Measurements from ENCODE around the gene ATP1B3.
A peak's percentile ranks its signal among the peaks of the same experiment; 100 is the strongest.
"Not testable (repeated sequence)": the region's sequence is repeated elsewhere in the genome, so short reads cannot be mapped to it uniquely, and the experiment has no call there.

The ATP1B3 gene

DNA sequence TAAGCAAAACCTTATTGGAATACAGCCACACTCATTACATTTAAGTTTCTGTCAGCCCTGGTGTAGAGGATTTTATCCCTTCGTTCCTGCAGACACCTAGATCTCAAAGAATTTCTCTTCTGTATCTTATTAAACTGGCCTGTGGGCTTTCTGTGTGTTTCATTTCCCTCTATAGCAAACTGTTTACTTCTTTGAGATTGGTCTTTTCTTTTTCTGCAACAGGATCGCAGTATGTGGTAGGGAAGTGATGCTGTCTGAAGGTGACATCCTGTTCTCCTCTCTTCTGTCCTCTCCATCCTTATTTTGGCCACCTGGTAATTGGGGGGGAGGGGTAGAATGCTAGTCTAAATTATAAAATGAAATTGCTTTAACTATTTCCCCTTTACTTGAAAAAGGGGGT, 25.5 kb downstream of the ATP1B3 start:
- no peak for TF ChIP-seq POLR2A (IDR thresholded peaks at IDR 0.05; ENCODE audit: low read length)
- no peak for TF ChIP-seq GATA1 (IDR thresholded peaks at IDR 0.05; ENCODE audit: low read depth, low read length)
- no peak for DNase-seq

DNA sequence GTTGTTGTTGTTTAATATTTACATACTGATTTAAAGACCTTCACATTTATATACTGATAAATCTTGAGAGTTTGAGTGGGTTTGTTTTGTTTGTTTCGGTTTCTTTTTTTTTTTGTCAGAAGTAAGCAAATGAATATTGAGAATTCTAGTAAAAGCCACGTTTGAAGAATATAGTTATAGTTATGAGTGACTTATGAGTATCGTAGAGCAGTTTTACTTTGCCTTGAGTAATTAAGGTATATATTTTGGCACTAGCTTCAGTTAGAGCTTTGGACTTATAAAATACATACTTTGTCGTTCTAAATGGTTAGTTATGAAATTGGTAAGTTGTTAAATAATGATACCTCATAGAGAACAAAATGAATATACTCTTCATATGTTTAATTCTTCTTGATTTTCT, 27.8 kb downstream of the ATP1B3 start:
- no peak for DNase-seq
- TF ChIP-seq GATA1 (IDR thresholded peaks at IDR 0.05; ENCODE audit: low read depth, low read length) (no peak), POLR2A (IDR thresholded peaks at IDR 0.05; ENCODE audit: low read length) (no peak)

DNA sequence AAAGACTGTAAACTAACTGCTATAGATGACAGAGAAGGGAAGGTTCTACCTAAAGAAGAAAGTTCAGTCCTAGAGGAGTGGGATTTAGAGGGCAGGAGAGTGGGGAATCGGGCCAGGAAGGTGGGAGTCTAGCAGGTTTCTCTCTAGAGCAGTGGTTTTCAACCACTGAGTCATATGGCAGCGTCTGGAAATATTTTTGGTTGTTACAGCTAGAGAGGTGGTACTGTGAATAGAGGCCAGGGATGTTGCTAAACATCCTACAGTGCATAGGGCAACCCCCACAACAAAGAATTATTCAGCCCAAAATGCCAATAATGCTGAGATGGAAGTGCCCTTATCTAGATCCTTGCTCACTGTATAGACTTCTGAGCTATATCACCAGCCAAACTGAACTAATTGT, 28.7 kb downstream of the ATP1B3 start:
- no peak for DNase-seq
- no peak for TF ChIP-seq POLR2A (IDR thresholded peaks at IDR 0.05; ENCODE audit: low read length)
- TF ChIP-seq GATA1 (IDR thresholded peaks at IDR 0.05; ENCODE audit: low read depth, low read length) = no peak

DNA sequence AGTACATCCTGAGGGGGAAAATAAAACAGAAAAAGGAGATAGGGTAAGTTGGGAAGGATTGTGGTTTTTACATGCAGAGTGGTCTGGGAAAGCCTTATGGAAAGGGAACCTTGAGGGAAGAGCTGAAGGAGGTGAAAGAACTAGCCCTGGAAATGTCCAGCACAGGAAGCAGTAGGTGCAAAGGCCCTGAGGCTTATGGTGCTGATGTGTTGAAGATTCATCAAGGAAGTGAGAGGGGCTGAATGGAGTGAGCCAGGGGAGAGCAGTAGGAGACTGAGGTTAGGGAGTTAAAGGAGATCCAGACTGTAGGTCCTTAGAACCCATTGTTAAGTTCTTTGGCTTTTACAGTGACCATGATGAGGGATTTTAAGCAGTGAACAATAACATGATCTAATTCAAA, 33.0 kb downstream of the ATP1B3 start:
- DNase-seq = no peak
- no peak for TF ChIP-seq POLR2A (IDR thresholded peaks at IDR 0.05; ENCODE audit: low read length)
- no peak for TF ChIP-seq GATA1 (IDR thresholded peaks at IDR 0.05; ENCODE audit: low read depth, low read length)

DNA sequence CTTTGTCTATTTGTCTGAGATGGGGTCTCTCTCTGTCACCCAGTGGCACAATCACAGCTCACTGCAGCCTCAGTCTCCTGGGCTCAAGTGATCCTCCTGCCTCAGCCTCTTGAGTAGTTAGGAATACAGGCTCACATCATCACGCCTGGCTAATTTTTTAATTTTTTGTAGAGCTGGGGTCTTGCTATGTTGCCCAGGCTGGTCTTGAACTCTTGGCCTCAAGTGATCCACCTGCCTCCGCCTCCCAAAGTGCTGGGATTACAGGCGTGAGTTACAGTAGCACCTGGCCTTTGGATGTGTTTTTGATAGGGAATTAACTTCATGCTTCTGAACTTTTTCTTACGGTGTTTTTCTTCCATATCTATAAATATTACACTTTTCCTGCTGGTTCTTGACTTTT, 33.5 kb downstream of the ATP1B3 start:
- not testable (repeated sequence) for DNase-seq

DNA sequence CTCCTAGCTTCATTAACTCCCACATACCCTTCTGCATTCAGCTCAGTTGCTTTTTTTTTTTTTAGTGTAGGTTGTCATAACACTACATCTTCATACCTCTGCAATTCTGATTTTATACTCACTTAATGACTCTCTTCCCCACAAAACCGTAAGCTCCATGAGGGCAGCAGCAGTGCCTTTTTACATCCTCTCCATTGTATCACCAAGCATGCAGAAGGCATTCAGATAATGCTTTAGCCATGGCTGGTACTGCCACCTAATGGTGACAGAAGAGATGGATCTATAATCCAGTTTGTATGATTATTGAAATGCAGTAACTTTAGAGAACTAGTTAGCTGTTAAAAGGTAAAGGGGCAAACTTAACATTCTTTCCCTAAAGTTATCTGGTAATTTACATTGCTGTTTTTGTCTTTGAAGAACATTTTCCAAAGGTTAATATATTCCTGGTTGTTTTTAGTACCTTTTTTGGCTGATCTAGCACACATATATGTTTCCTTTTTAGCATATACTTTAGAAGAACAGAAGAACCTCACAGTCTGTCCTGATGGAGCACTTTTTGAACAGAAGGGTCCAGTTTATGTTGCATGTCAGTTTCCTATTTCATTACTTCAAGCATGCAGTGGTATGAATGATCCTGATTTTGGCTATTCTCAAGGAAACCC, 36.8 kb downstream of the ATP1B3 start:
- TF ChIP-seq POLR2A (IDR thresholded peaks at IDR 0.05; ENCODE audit: low read length) (no peak), GATA1 (IDR thresholded peaks at IDR 0.05; ENCODE audit: low read depth, low read length) (no peak)
- DNase-seq = peak; percentile 80 to 84

DNA sequence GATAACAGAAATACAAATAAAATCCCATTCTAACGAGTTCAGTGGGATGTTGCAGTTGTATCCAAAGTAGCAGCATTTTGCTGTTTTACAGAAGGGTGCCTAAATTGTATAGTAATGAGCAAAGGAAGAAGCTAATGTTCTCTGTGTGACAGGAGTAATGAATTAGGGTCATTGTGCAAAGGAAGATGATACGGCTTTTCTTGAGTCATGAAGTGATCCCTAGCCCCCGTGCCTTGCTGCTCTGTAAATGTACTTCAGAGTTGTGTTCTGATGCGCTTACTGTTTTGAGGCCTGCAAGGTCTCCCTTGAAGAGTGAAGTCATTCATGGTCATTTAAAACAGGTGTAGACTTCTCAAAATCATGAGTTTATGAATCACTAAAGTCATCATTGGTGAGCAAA, 37.9 kb downstream of the ATP1B3 start:
- no peak for DNase-seq
- TF ChIP-seq POLR2A (IDR thresholded peaks at IDR 0.05; ENCODE audit: low read length) (no peak), GATA1 (IDR thresholded peaks at IDR 0.05; ENCODE audit: low read depth, low read length) (no peak)

DNA sequence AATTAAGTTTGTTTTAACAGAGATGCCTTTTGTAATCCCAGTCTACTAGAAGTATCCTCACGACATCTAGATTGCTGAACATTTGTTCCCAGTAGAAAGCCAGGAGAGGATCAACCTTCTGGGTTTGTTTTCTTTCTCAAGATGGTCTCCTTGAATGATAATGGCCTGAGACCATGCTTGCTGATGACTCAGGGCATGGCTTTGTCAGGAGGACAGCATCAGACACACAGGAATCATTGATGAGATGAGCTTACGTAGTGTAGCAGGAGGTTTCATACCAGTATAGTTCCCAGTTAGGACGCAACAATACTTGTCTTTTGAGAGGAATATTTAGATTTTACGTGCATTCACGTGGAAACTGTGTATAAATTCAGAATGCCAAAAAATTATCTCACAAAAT, 38.6 kb downstream of the ATP1B3 start:
- DNase-seq = no peak
- no peak for TF ChIP-seq POLR2A (IDR thresholded peaks at IDR 0.05; ENCODE audit: low read length)
- TF ChIP-seq GATA1 (IDR thresholded peaks at IDR 0.05; ENCODE audit: low read depth, low read length) = no peak

DNA sequence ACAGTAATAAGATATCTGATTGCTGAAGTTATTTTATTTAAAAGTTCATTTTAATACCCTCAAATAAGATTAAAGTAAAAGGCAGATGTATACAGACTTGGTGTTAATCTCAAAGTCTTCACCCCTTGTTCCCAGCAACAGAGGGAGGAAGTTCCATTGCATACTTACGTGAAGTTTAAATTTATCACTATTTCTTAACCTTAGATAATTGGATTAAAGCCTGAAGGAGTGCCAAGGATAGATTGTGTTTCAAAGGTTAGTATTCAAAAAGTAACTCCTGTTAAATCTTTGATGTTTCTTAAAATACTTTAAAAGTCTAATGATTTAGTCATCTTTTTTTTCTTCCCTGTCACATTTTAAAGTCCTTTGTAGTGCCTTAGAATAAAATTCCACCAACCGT, 39.3 kb downstream of the ATP1B3 start:
- no peak for DNase-seq
- no peak for TF ChIP-seq POLR2A (IDR thresholded peaks at IDR 0.05; ENCODE audit: low read length)
- no peak for TF ChIP-seq GATA1 (IDR thresholded peaks at IDR 0.05; ENCODE audit: low read depth, low read length)

DNA sequence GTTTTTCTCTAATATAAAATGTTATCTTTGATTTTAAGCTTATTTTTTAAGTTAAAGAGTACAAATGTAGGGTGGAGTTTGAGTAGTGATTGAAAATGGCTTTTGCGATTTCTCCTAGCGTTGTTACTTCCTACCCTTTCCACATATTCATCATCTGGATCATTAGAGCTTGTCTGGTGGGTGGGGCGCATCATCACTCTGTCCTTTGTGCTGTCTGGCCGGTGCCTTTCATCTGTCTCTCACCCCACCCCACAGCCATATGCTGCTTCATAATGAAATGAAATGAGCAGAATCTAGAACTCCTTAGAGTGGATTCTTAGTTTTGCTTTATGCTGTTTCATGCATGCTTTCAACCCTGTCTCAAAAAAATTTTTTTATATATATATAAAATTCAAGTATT, 44.3 kb downstream of the ATP1B3 start:
- TF ChIP-seq POLR2A (IDR thresholded peaks at IDR 0.05; ENCODE audit: low read length) = no peak
- no peak for TF ChIP-seq GATA1 (IDR thresholded peaks at IDR 0.05; ENCODE audit: low read depth, low read length)
- no peak for DNase-seq

DNA sequence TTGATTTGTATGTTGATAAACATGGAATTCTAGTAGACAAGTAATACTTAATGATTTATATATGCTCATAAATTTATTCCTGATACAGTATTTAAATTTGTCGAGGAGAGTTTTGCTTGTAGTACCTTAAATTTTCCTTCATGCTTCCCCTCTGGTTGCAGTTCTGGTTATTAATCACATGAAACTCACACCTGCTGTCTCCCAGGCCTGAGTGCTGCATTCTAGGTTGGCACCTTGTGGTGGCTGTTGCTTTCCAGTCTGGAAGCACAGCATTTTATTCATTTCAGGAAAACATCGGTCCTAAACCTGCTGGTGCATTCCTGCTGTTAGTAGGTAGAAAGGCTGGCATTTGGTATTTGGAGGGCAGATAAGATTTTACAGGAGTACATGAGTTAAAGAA, 44.9 kb downstream of the ATP1B3 start:
- no peak for DNase-seq
- TF ChIP-seq POLR2A (IDR thresholded peaks at IDR 0.05; ENCODE audit: low read length) (no peak), GATA1 (IDR thresholded peaks at IDR 0.05; ENCODE audit: low read depth, low read length) (no peak)

DNA sequence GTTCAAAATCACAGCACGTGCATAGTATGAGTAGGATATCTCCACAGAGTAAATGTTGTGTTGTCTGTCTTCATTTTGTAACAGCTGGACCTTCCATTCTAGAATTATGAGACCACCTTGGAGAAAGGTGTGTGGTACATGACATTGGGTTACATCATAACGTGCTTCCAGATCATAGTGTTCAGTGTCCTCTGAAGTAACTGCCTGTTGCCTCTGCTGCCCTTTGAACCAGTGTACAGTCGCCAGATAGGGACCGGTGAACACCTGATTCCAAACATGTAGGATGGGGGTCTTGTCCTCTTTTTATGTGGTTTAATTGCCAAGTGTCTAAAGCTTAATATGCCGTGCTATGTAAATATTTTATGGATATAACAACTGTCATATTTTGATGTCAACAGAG, 49.2 kb downstream of the ATP1B3 start:
- DNase-seq = not testable (repeated sequence)

DNA sequence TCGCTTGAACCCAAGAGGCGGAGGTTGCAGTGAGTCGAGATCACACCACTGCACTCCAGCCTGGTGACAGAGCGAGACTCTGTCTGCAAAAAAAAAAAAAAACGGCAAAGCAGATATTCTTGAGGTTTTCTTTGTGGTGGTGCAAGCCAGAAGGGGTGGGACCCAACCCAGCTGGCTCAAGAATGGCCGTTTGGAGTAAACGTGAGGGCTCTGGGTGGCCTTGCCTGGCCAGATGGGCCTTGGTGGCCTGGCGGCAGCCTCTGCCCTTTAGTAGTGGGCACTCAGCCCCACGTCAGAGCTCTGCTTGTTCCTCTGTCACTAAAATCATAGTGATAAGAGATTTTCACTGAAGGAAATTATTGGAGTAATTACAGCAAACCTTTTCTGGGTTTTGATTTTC, 50.5 kb downstream of the ATP1B3 start:
- no peak for TF ChIP-seq GATA1 (IDR thresholded peaks at IDR 0.05; ENCODE audit: low read depth, low read length)
- no peak for TF ChIP-seq POLR2A (IDR thresholded peaks at IDR 0.05; ENCODE audit: low read length)
- DNase-seq = no peak

DNA sequence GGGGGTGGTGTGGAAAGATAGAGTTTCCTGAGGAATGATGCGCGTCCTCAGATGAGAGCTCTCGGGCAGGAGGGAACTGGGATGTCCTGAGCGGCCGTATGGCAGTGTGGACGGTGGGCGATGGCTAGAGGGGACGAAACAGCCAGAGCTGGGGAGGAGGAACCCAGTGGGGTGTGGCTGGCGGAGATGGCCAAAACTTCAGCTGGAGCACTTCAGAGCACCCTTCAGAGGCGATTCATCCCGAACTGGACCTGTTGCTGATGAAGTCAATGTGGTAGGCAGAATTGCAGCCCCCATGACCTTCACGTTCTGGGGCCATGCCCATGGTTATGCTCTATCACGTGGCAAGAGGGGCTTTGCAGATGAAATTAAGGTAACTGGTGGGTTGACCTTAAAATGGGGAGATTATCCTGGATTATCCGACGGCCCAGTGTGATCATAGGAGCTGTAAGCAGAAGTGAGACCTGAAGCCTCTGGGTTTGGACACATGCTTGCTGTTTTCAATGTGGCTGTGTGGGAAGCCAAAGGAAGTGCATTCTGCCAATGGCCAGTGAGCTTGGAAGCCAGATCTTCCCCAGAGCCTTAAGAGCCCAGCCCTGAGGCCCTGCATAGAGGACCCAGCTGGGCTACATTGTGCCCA, 52.3 kb downstream of the ATP1B3 start:
- TF ChIP-seq POLR2A (IDR thresholded peaks at IDR 0.05; ENCODE audit: low read length) (no peak), GATA1 (IDR thresholded peaks at IDR 0.05; ENCODE audit: low read depth, low read length) (no peak)

DNA sequence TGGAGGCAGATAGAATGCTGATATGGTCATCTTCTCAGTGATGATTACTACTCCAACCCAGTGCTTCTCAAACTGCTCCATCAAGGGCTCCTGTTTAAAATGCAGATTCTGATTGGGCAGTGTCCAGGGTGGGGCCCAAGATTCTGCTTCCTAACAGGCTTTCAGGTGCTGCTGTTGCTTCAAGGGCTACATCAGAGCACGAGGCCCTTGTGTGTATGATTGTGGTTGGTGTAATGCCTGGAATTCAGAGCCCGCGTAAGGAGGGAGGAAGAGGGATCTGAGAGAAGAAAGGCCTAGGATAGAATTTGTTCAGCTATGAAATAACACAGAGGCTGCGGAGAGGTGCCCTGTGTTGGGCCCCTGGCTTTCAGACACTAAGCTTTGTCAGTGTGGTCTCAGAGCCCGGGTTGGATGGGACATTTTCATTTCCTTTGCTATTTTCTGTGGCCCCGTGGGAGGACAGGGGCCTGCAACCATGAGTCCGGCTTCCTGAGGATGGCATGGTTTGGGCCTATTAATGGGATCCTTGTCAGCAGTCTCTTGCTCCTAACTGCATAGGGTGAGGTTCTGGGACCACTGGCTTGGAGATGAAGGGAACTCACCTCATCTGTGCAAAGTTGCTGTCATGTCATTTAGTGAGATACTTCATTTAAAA, 53.0 kb downstream of the ATP1B3 start:
- TF ChIP-seq GATA1 (IDR thresholded peaks at IDR 0.05; ENCODE audit: low read depth, low read length) = no peak
- no peak for TF ChIP-seq POLR2A (IDR thresholded peaks at IDR 0.05; ENCODE audit: low read length)
- no peak for DNase-seq

More for the DNA sequence above, 52.3 kb downstream of the ATP1B3 start:
- no peak for DNase-seq
